Stomach smooth muscle (tissue), 2 donors: ENCODE measurements around the gene LIMA1.

Source experiments
- H3K27ac ChIP-seq: one replicate; pipeline ENCODE4 v1.7.0; 2013; ENCODE audit warnings: mild to moderate bottlenecking, low read length, inconsistent platforms
- H3K27me3 ChIP-seq, 2 donors: one replicate each; pipeline ENCODE4 v1.7.0; 2013; ENCODE audit warnings: low read length in 2 of 2; ENCODE audit not compliant: insufficient read depth in 2 of 2, control insufficient read depth in 1 of 2
- H3K36me3 ChIP-seq, 2 donors: one replicate each; pipeline ENCODE4 v1.7.0; 2013; ENCODE audit warnings: low read length in 2 of 2; ENCODE audit not compliant: control insufficient read depth in 2 of 2, insufficient read depth in 2 of 2
- H3K4me1 ChIP-seq: one replicate; pipeline ENCODE4 v1.7.0; 2013; ENCODE audit warnings: low read length; ENCODE audit not compliant: control insufficient read depth, insufficient read depth
- H3K4me3 ChIP-seq, 2 donors: one replicate each; pipeline ENCODE4 v1.7.0; 2013; ENCODE audit warnings: low read length in 2 of 2
- H3K9ac ChIP-seq, 2 donors: one replicate each; pipeline ENCODE4 v1.7.0; 2013; ENCODE audit warnings: low read length in 2 of 2, mild to moderate bottlenecking in 1 of 2
- H3K9me3 ChIP-seq, 2 donors: one replicate each; pipeline ENCODE4 v1.7.0; 2013; ENCODE audit warnings: low read length in 2 of 2; ENCODE audit not compliant: control insufficient read depth in 2 of 2
- donor health status: healthy.
- donor health status: Pancreatic carcinoma.

Gene LIMA1

DNA sequence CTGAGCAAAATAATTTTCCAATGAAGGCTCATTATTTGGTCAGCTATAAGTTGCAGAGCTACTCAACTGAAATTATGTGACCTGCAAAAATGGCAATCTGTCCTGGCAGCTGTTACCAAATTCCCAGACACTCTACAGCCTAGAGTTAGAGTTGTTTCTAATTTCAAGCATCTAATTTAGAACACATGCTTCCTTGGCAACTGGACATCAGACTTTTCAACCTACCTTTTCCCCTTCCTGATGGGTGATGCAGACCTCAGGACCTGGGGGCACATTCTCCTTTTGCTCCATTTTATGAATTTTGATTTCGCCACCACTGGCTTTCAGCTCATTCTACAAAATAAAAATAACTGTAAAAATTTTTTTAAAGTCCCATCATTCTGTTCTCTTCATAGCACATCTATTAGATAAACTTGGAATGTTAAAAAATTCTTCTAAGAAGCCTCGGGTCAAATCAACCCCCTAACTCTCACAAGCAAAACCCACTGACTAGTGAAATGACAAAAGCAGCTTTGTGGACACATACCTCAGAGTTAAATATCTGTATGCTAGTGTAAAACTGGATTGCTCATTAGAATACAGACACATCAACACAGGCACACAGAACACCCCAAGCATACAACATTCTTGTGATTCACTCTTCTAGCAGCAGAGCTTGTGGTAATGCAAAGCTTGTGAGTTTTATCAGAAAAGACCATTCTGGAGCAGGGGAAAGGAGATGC is 82.6 kb downstream of the LIMA1 start:
- Histone ChIP-seq H3K36me3 (peaks cover 27 to 34% of the 10 kb centered on the region in 2 donors), H3K27ac (no peak overlapping the region)

DNA sequence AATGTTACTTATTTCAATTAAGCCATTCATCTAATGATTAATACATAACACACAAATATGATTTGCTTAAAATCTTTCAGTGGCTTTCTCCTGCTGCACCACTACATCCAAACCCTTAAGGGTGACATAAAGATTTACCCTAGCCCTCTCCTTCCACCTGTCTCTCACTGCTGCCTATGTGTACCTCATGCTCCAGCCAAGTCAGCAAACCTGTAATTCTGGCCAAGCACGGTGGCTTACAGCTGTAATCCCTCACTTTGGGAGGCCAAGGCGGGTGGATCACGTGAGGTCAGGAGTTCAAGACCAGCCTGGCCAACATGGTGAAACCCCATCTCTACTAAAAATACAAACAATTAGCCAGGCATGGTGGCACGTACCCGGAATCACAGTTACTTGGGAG is 84.5 kb downstream of the LIMA1 start:
- no peaks in the 10 kb centered on the region for H3K4me1 ChIP-seq
- no peak overlapping the region for H3K4me3 ChIP-seq
- H3K27me3 ChIP-seq: no peaks in the 10 kb centered on the region
- peaks cover 20 to 29% of the 10 kb centered on the region in 2 donors for H3K36me3 ChIP-seq
- no peaks in the 10 kb centered on the region for H3K9me3 ChIP-seq
- no peak overlapping the region for H3K27ac ChIP-seq
- H3K9ac ChIP-seq: no peak overlapping the region

More for the DNA sequence above, 82.6 kb downstream of the LIMA1 start:
- H3K27me3 ChIP-seq: no peaks in the 10 kb centered on the region
- no peaks in the 10 kb centered on the region for H3K9me3 ChIP-seq
- no peaks in the 10 kb centered on the region for H3K4me1 ChIP-seq
- no peak overlapping the region for H3K9ac ChIP-seq
- no peak overlapping the region for H3K4me3 ChIP-seq

DNA sequence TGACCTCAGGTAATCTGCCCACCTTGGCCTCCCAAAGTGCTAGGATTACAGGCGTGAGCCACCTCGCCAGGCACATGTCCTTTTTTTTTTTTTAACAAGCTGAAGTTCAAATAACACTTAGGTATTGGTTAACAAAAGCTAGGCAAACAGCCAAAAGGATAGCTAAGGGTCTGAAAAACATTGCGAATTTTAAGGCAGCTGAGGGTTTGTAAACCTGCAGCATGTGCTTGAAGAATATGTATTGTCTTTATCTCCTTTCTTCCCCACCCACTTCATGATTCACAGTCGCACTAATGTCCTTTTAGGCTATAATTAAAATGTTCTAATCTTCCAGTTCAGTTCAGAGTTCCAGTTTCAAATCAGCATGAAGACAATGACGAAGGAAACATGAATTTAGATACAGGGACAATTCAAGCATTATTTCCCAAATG is 86.0 kb downstream of the LIMA1 start:
- Histone ChIP-seq H3K4me1 (no peaks in the 10 kb centered on the region), H3K27ac (no peak overlapping the region), H3K27me3 (no peaks in the 10 kb centered on the region), H3K9ac (no peak overlapping the region), H3K9me3 (no peaks in the 10 kb centered on the region), H3K36me3 (peaks cover 22 to 26% of the 10 kb centered on the region in 2 donors), H3K4me3 (no peak overlapping the region)

DNA sequence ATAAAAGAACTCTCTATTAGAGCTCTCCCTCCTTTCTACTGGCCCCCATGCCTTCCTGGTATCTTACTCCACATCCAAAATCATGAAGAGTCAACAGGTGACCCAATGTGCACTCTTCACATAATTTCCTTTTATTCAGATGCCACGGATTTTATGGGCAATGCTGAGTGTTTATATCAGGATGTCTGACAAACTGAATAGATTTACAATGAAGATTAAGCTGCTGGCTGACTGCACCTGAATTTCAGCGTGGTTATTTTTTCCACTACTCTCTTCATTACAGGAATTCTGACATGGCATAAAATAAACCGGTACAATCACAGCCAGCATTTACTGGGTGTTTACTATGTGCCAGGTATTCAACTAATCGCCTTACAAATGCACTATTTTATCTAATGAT is 86.8 kb downstream of the LIMA1 start:
- H3K36me3 ChIP-seq: peaks cover 22 to 23% of the 10 kb centered on the region in 2 donors
- H3K4me1 ChIP-seq: no peaks in the 10 kb centered on the region
- H3K9me3 ChIP-seq: no peaks in the 10 kb centered on the region
- H3K27me3 ChIP-seq: no peaks in the 10 kb centered on the region
- H3K27ac ChIP-seq: no peak overlapping the region
- H3K4me3 ChIP-seq: no peak overlapping the region
- H3K9ac ChIP-seq: no peak overlapping the region

DNA sequence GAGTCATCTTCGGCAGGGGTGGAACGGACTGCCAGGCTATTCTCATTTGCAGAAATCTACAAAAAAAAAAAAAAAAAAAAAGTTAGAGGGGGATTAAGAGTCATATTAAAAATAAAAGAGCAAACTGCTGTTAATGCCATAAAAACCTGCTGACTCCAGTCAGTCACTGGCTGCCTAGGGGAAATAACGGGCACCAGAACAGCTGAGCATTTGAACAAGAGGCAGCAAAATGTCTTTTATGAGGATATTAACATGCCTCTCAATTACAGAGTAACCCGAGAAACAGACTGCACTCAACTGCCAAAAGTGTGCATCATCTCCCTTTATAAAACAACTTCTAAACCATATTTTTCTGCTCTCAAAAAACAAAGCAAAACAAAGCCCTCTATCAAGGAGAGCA is 87.5 kb downstream of the LIMA1 start:
- no peak overlapping the region for H3K27ac ChIP-seq
- peaks cover 16 to 21% of the 10 kb centered on the region in 2 donors for H3K36me3 ChIP-seq
- H3K4me1 ChIP-seq: no peaks in the 10 kb centered on the region
- H3K9me3 ChIP-seq: no peaks in the 10 kb centered on the region
- H3K4me3 ChIP-seq: no peak overlapping the region
- no peaks in the 10 kb centered on the region for H3K27me3 ChIP-seq
- H3K9ac ChIP-seq: no peak overlapping the region

DNA sequence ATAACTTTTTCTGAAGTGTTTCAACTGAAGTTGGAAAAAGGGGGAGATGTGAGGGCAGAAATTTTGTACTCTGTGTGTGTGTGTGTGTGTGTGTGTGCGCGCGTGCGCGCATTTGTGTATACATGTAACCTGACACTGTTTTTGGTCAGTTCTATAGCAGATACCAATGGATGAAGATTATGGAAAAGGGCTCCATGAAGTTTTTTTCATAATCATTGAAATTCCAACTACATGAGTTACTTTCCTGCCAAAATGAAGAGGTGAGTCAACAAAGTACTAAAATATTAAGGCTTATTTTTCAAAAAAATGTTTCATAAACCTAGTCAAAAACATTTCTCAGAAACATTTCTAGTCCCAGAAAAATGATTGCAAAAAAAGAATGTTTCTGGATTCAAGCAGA is 90.4 kb downstream of the LIMA1 start:
- H3K27ac ChIP-seq: no peak overlapping the region
- no peak overlapping the region for H3K4me3 ChIP-seq
- no peaks in the 10 kb centered on the region for H3K27me3 ChIP-seq
- no peak overlapping the region for H3K9ac ChIP-seq
- H3K4me1 ChIP-seq: peaks cover 7% of the 10 kb centered on the region
- H3K36me3 ChIP-seq: peaks cover 7 to 16% of the 10 kb centered on the region in 2 donors
- H3K9me3 ChIP-seq: no peaks in the 10 kb centered on the region

DNA sequence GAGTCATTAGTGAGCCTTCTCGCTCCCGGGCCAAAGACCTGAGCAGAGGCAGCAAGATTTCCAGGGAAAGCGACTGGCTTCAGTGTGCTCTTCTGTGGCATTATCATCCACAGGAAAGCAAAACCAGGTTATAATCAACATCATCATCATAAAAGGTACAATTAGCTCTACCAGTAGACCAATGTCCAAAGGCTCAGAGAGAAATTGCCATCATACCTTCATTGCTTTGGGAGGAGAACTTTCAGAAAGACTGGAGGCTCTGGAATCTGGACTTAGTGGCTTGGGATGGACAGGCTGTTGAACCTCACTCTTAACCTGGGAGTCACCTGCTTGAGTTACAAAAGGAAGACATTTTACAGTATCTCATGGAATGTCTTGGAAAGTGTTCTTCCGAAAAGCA is 91.1 kb downstream of the LIMA1 start:
- Histone ChIP-seq H3K4me3 (no peak overlapping the region), H3K27ac (no peak overlapping the region), H3K36me3 (peaks cover 7 to 16% of the 10 kb centered on the region in 2 donors), H3K9me3 (no peaks in the 10 kb centered on the region), H3K27me3 (no peaks in the 10 kb centered on the region), H3K4me1 (peaks cover 13% of the 10 kb centered on the region), H3K9ac (no peak overlapping the region)

DNA sequence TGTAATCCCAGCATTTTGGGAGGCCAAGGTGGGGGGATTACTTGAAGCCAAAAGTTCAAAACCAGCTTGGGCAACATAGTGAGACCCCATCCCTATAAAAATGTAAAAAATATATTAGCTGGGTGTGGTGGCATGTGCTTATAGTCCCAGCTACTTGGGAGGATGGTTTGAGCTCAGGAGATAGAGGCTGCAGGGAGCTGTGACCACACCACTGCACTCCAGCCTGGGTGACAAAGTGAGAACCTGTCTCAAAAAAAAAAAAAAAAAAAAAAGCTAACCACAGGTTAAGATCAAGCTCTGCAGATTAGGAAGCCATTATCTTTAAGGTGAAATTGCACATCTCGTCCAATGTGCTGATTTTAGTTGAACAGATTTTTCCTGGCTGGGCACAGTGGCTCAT is 92.5 kb downstream of the LIMA1 start:
- H3K4me1 ChIP-seq: peaks cover 18% of the 10 kb centered on the region
- H3K9ac ChIP-seq: no peak overlapping the region
- no peak overlapping the region for H3K27ac ChIP-seq
- H3K9me3 ChIP-seq: no peaks in the 10 kb centered on the region
- H3K36me3 ChIP-seq: peaks cover 4 to 16% of the 10 kb centered on the region in 2 donors
- no peaks in the 10 kb centered on the region for H3K27me3 ChIP-seq
- no peak overlapping the region for H3K4me3 ChIP-seq

DNA sequence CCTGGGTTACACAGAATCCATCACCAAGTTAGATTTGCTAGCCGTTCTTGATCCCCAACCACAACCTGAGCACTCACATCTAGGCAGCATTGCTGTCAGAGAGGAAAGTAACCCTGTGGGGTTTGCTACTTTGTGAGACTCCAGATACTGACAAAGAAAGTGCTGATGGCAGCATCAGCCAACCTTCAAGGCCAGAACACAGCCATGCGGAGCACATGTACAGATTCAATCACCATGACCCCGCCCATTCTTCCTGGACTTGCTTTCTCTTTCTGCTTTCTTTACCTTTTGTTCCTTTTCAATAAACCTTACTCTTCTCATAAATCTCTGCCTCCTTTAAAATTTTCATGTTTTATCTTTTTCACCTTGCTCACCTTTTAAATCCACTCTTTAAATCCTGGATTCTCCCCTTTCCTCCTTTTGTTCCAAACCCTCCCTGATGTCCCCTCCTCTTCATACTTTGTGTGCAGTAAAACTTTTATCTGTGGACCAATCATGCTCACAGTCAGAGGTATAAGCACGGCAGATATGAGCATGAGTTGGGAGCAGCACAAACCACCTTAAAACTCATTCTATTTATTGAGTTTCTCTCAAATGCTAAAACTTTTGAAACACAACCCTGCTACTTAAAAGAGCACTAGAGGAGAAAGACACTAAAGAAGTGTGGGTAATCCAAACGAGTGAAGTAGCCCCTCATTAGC is 94.3 kb downstream of the LIMA1 start:
- Histone ChIP-seq H3K4me1 (peaks cover 19% of the 10 kb centered on the region), H3K27me3 (no peaks in the 10 kb centered on the region), H3K9me3 (no peaks in the 10 kb centered on the region), H3K36me3 (peaks cover 4 to 17% of the 10 kb centered on the region in 2 donors), H3K9ac (no peak overlapping the region), H3K27ac (no peak overlapping the region), H3K4me3 (no peak overlapping the region)

DNA sequence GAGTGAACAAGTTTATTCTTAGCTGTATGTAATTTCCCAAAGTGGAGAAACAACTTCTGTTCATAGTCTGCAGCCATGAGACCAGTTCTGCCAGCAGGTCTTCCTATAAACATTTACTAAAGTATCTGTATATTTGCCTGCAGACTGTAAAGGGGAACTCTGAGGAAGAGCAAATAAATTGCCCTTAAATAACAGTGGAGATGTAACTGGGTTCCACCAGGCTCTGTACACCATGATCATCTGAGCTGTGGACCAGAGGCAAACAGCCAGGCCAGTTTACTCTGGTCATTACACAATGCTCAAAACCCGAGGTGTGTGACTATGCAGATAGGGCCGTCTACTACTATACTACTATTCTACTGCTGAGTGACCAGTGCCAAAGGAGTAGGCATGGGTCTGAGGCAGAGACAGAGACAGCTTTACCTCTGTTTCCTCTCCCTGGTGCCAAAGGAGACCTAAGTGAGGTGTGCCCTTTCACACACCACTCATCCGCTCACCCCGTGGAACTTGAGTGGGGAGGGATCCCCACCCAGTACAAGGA is 95.0 kb downstream of the LIMA1 start:
- no peak overlapping the region for H3K4me3 ChIP-seq
- H3K9ac ChIP-seq: no peak overlapping the region
- H3K27ac ChIP-seq: peak overlapping the region; percentile 24
- H3K36me3 ChIP-seq: peaks cover 4 to 17% of the 10 kb centered on the region in 2 donors
- H3K4me1 ChIP-seq: peaks cover 19% of the 10 kb centered on the region
- H3K27me3 ChIP-seq: no peaks in the 10 kb centered on the region
- no peaks in the 10 kb centered on the region for H3K9me3 ChIP-seq
